ENCODE results near the gene SMIM33. TPM values are rescaled to one million over a fixed set of nuclear protein-coding genes. Genes with fewer than 3 reads are reported as not detected.
A peak's percentile ranks its signal among the peaks of the same experiment; 100 is the strongest.

Gene SMIM33
- polyA plus RNA-seq, 1 donor from 2014 or later, result not detected

GRCh38 chr5:139513852-139514485, 43.2 kb downstream of the SMIM33 start:
- Histone ChIP-seq H2AFZ (ENCODE audit: low read depth, low read length) (no peak overlapping the region), H3K9ac (ENCODE audit: low read length) (no peak overlapping the region)

DNA sequence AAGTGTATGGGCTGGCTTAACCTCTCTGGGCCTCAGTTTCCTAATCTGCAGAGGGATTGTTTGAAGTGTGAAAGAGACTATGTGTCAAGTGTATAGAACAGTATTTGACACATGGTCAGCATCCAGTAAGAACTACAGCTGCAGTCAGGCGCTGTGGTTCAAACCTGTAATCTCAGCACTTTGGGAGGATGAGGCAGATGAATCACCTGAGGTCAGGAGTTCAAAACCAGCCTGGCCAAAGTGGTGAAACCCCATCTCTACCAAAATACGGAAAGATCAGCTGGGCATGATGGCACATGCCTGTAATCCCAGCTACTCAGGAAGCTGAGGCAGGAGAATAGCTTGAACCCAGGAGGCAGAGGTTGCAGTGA, 43.7 kb downstream of the SMIM33 start:
- Histone ChIP-seq H3K4me3 (ENCODE audit: low read length) (no peak overlapping the region), H3K9ac (ENCODE audit: low read length) (no peak overlapping the region), H4K20me1 (ENCODE audit: insufficient read depth) (no peaks in the 10 kb centered on the region), H3K36me3 (ENCODE audit: insufficient read depth, low read length) (no peaks in the 10 kb centered on the region), H3K9me3 (ENCODE audit: low read length) (no peaks in the 10 kb centered on the region), H3K27me3 (ENCODE audit: insufficient read depth, low read depth, low read length) (no peaks in the 10 kb centered on the region), H3K9me2 (ENCODE audit: insufficient read depth, low read length) (no peaks in the 10 kb centered on the region), H3K4me2 (ENCODE audit: low read length) (no peak overlapping the region), H3F3A (ENCODE audit: insufficient read depth, low read length, poor library complexity, severe bottlenecking) (no peaks in the 10 kb centered on the region), H3K79me2 (replicated peaks; ENCODE audit: insufficient read depth, low read length) (no peaks in the 10 kb centered on the region), H3K27ac (ENCODE audit: low read length) (no peak overlapping the region), H2AFZ (ENCODE audit: low read depth, low read length) (no peak overlapping the region)
- no peak for TF ChIP-seq POLR2AphosphoS5 (IDR thresholded peaks at IDR 0.05)

More at GRCh38 chr5:139513852-139514485, 43.2 kb downstream of the SMIM33 start:
- H4K20me1 ChIP-seq (ENCODE audit: insufficient read depth), result no peaks in the 10 kb centered on the region
- H3K79me2 ChIP-seq (replicated peaks; ENCODE audit: insufficient read depth, low read length), result no peaks in the 10 kb centered on the region
- no peak for TF ChIP-seq MXI1 (conservative IDR thresholded peaks at IDR 0.05; ENCODE audit: poor library complexity, severe bottlenecking)
- TF ChIP-seq EZH2 (IDR thresholded peaks at IDR 0.05; ENCODE audit: borderline replicate concordance, insufficient read depth, low read length, poor library complexity, severe bottlenecking), result no peak
- TF ChIP-seq, protein P1, sequence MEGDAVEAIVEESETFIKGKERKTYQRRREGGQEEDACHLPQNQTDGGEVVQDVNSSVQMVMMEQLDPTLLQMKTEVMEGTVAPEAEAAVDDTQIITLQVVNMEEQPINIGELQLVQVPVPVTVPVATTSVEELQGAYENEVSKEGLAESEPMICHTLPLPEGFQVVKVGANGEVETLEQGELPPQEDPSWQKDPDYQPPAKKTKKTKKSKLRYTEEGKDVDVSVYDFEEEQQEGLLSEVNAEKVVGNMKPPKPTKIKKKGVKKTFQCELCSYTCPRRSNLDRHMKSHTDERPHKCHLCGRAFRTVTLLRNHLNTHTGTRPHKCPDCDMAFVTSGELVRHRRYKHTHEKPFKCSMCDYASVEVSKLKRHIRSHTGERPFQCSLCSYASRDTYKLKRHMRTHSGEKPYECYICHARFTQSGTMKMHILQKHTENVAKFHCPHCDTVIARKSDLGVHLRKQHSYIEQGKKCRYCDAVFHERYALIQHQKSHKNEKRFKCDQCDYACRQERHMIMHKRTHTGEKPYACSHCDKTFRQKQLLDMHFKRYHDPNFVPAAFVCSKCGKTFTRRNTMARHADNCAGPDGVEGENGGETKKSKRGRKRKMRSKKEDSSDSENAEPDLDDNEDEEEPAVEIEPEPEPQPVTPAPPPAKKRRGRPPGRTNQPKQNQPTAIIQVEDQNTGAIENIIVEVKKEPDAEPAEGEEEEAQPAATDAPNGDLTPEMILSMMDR (IDR thresholded peaks at IDR 0.05; ENCODE audit: poor library complexity, severe bottlenecking), result peak; percentile 23
- no peaks in the 10 kb centered on the region for H3K9me3 ChIP-seq (ENCODE audit: low read length)
- no peaks in the 10 kb centered on the region for H3F3A ChIP-seq (ENCODE audit: insufficient read depth, low read length, poor library complexity, severe bottlenecking)
- H3K4me3 ChIP-seq (ENCODE audit: low read length), result no peak overlapping the region
- H3K36me3 ChIP-seq (ENCODE audit: insufficient read depth, low read length), result no peaks in the 10 kb centered on the region
- H3K27me3 ChIP-seq (ENCODE audit: insufficient read depth, low read depth, low read length), result no peaks in the 10 kb centered on the region
- no peak overlapping the region for H3K27ac ChIP-seq (ENCODE audit: low read length)
- no peaks in the 10 kb centered on the region for H3K9me2 ChIP-seq (ENCODE audit: insufficient read depth, low read length)
- no peak overlapping the region for H3K4me2 ChIP-seq (ENCODE audit: low read length)

GRCh38 chr5:139517683-139518564, 47.1 kb downstream of the SMIM33 start:
- no peak overlapping the region for H3K4me2 ChIP-seq (ENCODE audit: low read length)
- TF ChIP-seq, protein P2, sequence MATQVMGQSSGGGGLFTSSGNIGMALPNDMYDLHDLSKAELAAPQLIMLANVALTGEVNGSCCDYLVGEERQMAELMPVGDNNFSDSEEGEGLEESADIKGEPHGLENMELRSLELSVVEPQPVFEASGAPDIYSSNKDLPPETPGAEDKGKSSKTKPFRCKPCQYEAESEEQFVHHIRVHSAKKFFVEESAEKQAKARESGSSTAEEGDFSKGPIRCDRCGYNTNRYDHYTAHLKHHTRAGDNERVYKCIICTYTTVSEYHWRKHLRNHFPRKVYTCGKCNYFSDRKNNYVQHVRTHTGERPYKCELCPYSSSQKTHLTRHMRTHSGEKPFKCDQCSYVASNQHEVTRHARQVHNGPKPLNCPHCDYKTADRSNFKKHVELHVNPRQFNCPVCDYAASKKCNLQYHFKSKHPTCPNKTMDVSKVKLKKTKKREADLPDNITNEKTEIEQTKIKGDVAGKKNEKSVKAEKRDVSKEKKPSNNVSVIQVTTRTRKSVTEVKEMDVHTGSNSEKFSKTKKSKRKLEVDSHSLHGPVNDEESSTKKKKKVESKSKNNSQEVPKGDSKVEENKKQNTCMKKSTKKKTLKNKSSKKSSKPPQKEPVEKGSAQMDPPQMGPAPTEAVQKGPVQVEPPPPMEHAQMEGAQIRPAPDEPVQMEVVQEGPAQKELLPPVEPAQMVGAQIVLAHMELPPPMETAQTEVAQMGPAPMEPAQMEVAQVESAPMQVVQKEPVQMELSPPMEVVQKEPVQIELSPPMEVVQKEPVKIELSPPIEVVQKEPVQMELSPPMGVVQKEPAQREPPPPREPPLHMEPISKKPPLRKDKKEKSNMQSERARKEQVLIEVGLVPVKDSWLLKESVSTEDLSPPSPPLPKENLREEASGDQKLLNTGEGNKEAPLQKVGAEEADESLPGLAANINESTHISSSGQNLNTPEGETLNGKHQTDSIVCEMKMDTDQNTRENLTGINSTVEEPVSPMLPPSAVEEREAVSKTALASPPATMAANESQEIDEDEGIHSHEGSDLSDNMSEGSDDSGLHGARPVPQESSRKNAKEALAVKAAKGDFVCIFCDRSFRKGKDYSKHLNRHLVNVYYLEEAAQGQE (IDR thresholded peaks at IDR 0.05; ENCODE audit: borderline replicate concordance), result no peak
- peak; percentile 55 for TF ChIP-seq RAD21 (conservative IDR thresholded peaks at IDR 0.05)
- TF ChIP-seq, protein P1 (IDR thresholded peaks at IDR 0.05; ENCODE audit: poor library complexity, severe bottlenecking), result peak; percentile 83
- no peak for TF ChIP-seq EZH2 (IDR thresholded peaks at IDR 0.05; ENCODE audit: borderline replicate concordance, insufficient read depth, low read length, poor library complexity, severe bottlenecking)
- no peak for TF ChIP-seq POLR2AphosphoS5 (IDR thresholded peaks at IDR 0.05)
- TF ChIP-seq EP300 (conservative IDR thresholded peaks at IDR 0.05; ENCODE audit: poor library complexity, severe bottlenecking), result no peak
- peak; percentile 66 for TF ChIP-seq SMC3 (conservative IDR thresholded peaks at IDR 0.05; ENCODE audit: poor library complexity)
- TF ChIP-seq TAF1 (IDR thresholded peaks at IDR 0.05; ENCODE audit: low read depth), result no peak
- peak; percentile 24 for TF ChIP-seq MXI1 (conservative IDR thresholded peaks at IDR 0.05; ENCODE audit: poor library complexity, severe bottlenecking)
- H3F3A ChIP-seq (ENCODE audit: insufficient read depth, low read length, poor library complexity, severe bottlenecking), result no peaks in the 10 kb centered on the region
- H3K9ac ChIP-seq (ENCODE audit: low read length), result peak overlapping the region; percentile 50
- H3K79me2 ChIP-seq (replicated peaks; ENCODE audit: insufficient read depth, low read length), result no peaks in the 10 kb centered on the region
- no peaks in the 10 kb centered on the region for H3K36me3 ChIP-seq (ENCODE audit: insufficient read depth, low read length)
- peak overlapping the region; percentile 30 for H3K27ac ChIP-seq (ENCODE audit: low read length)
- no peaks in the 10 kb centered on the region for H3K9me2 ChIP-seq (ENCODE audit: insufficient read depth, low read length)
- no peaks in the 10 kb centered on the region for H3K27me3 ChIP-seq (ENCODE audit: insufficient read depth, low read depth, low read length)
- H3K9me3 ChIP-seq (ENCODE audit: low read length), result no peaks in the 10 kb centered on the region
- H3K4me3 ChIP-seq (ENCODE audit: low read length), result peak overlapping the region; percentile 58
- H4K20me1 ChIP-seq (ENCODE audit: insufficient read depth), result no peaks in the 10 kb centered on the region
- H2AFZ ChIP-seq (ENCODE audit: low read depth, low read length), result peak overlapping the region; percentile 63
